Measurements from ENCODE around the gene NCOA6.
"Not testable (repeated sequence)": the region's sequence is repeated elsewhere in the genome, so short reads cannot be mapped to it uniquely, and the experiment has no call there.

Gene NCOA6

DNA sequence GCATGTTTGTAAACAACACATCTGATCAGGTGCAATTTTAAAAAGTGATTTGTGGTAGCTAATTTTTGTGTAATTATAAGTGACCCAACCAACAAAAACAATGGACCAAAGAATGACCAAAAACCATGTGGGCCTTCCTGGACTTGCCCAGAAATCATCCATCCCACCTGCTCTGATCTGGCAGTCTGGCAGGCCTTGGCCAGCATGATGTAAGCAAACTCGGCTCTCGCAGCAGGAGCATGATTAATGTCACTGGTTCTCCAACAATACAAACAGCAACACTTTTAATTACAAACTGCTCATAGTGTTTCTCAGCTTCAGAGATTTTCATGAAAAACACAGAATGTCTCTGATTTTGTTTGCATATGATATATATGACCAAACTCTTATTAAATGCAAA, 105.2 kb downstream of the NCOA6 start:
- DNase-seq (ENCODE audit: low spot score): no peak
- H3K9me3 ChIP-seq (replicated peaks in 1 of 2; ENCODE audit: control insufficient read depth in 2 of 2, insufficient read depth in 1 of 2, low read depth in 1 of 2, low read length in 2 of 2): no peaks in the 10 kb centered on the region
- H3K27me3 ChIP-seq (ENCODE audit: control insufficient read depth in 3 of 3, insufficient read depth in 3 of 3, low read depth in 1 of 3, low read length in 3 of 3): no peaks in the 10 kb centered on the region
- H3K4ac ChIP-seq (ENCODE audit: low read length): no peak overlapping the region
- no peak overlapping the region for H3K27ac ChIP-seq (replicated peaks; ENCODE audit: low read length)
- H2BK5ac ChIP-seq (ENCODE audit: low read length): no peak overlapping the region
- H2AFZ ChIP-seq (ENCODE audit: low read length): no peak overlapping the region
- H2BK12ac ChIP-seq (ENCODE audit: low read length): no peak overlapping the region
- no CpG with 5 or more reads among the region's 2 CpGs for WGBS, 2 donors (ENCODE audit: extremely low coverage in 2 of 2, insufficient read length in 2 of 2, insufficient replicate concordance in 1 of 2)
- no peak overlapping the region for H3K4me3 ChIP-seq (ENCODE audit: low read length in 2 of 2)
- no peaks in the 10 kb centered on the region for H3K79me1 ChIP-seq (ENCODE audit: low read depth, low read length)
- no peak overlapping the region for H3K18ac ChIP-seq (ENCODE audit: low read length)
- no peak overlapping the region for H3K4me2 ChIP-seq (ENCODE audit: insufficient read depth, low read length, poor library complexity, severe bottlenecking)
- H3K14ac ChIP-seq (ENCODE audit: low read length): no peak overlapping the region
- H3K36me3 ChIP-seq (replicated peaks in 1 of 2; ENCODE audit: control insufficient read depth in 2 of 2, insufficient read depth in 2 of 2, low read length in 2 of 2): peaks cover 20 to 88% of the 10 kb centered on the region in 2 donors
- H3K4me1 ChIP-seq (ENCODE audit: control insufficient read depth in 2 of 2, insufficient read depth in 1 of 2, low read depth in 1 of 2, low read length in 2 of 2): no peaks in the 10 kb centered on the region
- H4K8ac ChIP-seq (ENCODE audit: low read depth, low read length): no peak overlapping the region
- no peak overlapping the region for H3K9ac ChIP-seq (ENCODE audit: low read depth, low read length, poor library complexity)
- H2BK15ac ChIP-seq (ENCODE audit: low read length): no peak overlapping the region
- no peak overlapping the region for H4K91ac ChIP-seq (ENCODE audit: low read depth, low read length, poor library complexity)
- H2AK5ac ChIP-seq (ENCODE audit: low read depth, low read length): no peak overlapping the region
- no peak overlapping the region for H3K23ac ChIP-seq (ENCODE audit: low read depth, low read length, poor library complexity)
- H2BK120ac ChIP-seq (ENCODE audit: low read depth, low read length): no peak overlapping the region

DNA sequence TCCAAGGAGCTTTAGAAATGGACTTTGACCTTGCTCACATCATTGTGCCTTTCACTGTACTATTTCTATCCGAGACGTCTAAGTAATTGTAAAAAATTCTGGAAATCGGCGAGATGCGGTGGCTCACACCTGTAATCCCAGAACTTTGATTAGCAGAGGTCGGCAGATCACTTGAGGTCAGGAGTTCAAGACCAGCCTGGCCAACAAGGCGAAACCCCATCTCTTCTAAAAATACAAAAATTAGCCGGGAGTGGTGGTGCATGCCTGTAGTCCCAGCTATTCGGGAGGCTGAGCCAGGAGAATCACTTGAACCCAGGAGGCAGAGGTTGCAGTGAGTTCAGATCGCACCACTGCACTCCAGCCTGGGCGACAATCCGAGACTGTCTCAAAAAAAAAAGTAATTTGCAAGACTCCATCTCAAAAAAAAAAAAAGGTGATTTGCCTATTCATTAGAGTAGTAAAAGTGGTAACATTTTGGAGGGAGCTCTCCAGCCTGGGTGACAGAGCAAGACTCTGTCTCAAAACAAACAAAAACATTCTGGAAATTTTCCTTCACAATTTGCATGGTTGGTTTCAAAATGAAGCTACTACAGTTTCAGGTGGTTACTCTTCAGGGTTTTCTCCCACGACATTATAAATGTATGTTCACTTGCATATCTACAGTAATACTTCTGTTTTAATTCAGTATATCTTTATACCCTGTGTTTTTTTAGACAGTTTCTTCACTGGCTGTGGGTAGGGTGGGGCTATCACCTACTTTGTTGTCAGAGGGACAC, 106.0 kb downstream of the NCOA6 start:
- H2AK5ac ChIP-seq (ENCODE audit: low read depth, low read length); H4K8ac ChIP-seq (ENCODE audit: low read depth, low read length): not testable (repeated sequence)

DNA sequence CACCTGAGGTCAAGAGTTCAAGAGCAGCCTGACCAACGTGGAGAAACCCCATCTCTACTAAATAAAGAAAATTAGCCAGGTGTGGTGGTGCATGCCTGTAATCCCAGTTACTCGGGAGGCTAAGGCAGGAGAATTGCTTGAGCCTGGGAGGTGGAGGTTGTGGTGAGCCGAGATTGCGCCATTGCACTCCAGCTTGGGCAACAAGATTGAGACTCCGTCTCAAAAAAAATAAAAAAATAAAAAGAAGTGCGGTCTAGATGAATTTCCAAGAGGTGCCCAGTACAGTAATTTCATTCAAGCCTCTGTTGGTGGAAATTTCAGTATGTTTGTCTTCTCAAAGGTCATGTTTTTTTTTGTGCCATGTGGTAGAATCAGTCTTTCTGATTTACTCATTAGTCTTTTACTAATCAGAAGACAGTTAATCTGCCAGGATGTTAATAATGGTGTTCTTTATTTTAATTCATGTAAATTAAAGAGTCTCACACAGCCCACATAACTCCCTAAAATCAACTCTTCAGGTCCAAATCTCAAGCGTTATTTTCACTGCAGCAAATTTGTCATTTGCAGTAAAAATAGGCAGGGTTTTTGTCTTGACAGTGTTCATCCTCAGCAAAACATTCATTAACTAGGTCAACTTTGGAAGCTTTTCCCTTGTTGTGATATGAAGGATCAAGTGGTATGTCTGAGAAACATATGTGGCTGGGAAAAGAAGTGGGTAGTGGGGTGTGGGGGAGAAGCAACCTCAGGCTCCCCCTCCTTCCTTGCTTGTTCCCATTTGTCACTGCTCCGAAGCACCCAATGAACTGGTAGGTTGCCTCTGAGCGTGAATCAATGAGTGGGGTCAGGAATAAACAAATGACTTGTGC, 108.0 kb downstream of the NCOA6 start:
- H3K36me3 ChIP-seq (replicated peaks in 1 of 2; ENCODE audit: control insufficient read depth in 2 of 2, insufficient read depth in 2 of 2, low read length in 2 of 2): peaks cover 15 to 89% of the 10 kb centered on the region in 2 donors
- H2BK15ac ChIP-seq (ENCODE audit: low read length): no peak overlapping the region
- H3K18ac ChIP-seq (ENCODE audit: low read length): no peak overlapping the region
- H3K27ac ChIP-seq (replicated peaks; ENCODE audit: low read length): no peak overlapping the region
- no peak overlapping the region for H3K23ac ChIP-seq (ENCODE audit: low read depth, low read length, poor library complexity)
- H3K4ac ChIP-seq (ENCODE audit: low read length): no peak overlapping the region
- no peak overlapping the region for H2BK5ac ChIP-seq (ENCODE audit: low read length)
- H3K4me3 ChIP-seq (ENCODE audit: low read length in 2 of 2): no peak overlapping the region
- no CpG with 5 or more reads among the region's 9 CpGs for WGBS, 2 donors (ENCODE audit: extremely low coverage in 2 of 2, insufficient read length in 2 of 2, insufficient replicate concordance in 1 of 2)
- no peak overlapping the region for H4K8ac ChIP-seq (ENCODE audit: low read depth, low read length)
- no peak for DNase-seq (ENCODE audit: low spot score)
- H3K27me3 ChIP-seq (ENCODE audit: control insufficient read depth in 3 of 3, insufficient read depth in 3 of 3, low read depth in 1 of 3, low read length in 3 of 3): no peaks in the 10 kb centered on the region
- no peaks in the 10 kb centered on the region for H3K79me1 ChIP-seq (ENCODE audit: low read depth, low read length)
- no peak overlapping the region for H2AFZ ChIP-seq (ENCODE audit: low read length)
- H3K14ac ChIP-seq (ENCODE audit: low read length): no peak overlapping the region
- H2BK120ac ChIP-seq (ENCODE audit: low read depth, low read length): no peak overlapping the region
- H3K9me3 ChIP-seq (replicated peaks in 1 of 2; ENCODE audit: control insufficient read depth in 2 of 2, insufficient read depth in 1 of 2, low read depth in 1 of 2, low read length in 2 of 2): peaks cover 0 to 2% of the 10 kb centered on the region in 2 donors
- no peak overlapping the region for H4K91ac ChIP-seq (ENCODE audit: low read depth, low read length, poor library complexity)
- no peak overlapping the region for H2BK12ac ChIP-seq (ENCODE audit: low read length)
- H3K4me1 ChIP-seq (ENCODE audit: control insufficient read depth in 2 of 2, insufficient read depth in 1 of 2, low read depth in 1 of 2, low read length in 2 of 2): no peaks in the 10 kb centered on the region
- no peak overlapping the region for H3K9ac ChIP-seq (ENCODE audit: low read depth, low read length, poor library complexity)
- H2AK5ac ChIP-seq (ENCODE audit: low read depth, low read length): no peak overlapping the region
- no peak overlapping the region for H3K4me2 ChIP-seq (ENCODE audit: insufficient read depth, low read length, poor library complexity, severe bottlenecking)

More for the DNA sequence above, 106.0 kb downstream of the NCOA6 start:
- H2BK5ac ChIP-seq (ENCODE audit: low read length); H4K91ac ChIP-seq (ENCODE audit: low read depth, low read length, poor library complexity); H2AFZ ChIP-seq (ENCODE audit: low read length); H3K4me3 ChIP-seq (ENCODE audit: low read length in 2 of 2); H3K18ac ChIP-seq (ENCODE audit: low read length); DNase-seq (ENCODE audit: low spot score); H3K27me3 ChIP-seq (ENCODE audit: control insufficient read depth in 3 of 3, insufficient read depth in 3 of 3, low read depth in 1 of 3, low read length in 3 of 3); H3K9ac ChIP-seq (ENCODE audit: low read depth, low read length, poor library complexity); H3K9me3 ChIP-seq (replicated peaks in 1 of 2; ENCODE audit: control insufficient read depth in 2 of 2, insufficient read depth in 1 of 2, low read depth in 1 of 2, low read length in 2 of 2); H3K14ac ChIP-seq (ENCODE audit: low read length); H2BK12ac ChIP-seq (ENCODE audit: low read length); H2BK120ac ChIP-seq (ENCODE audit: low read depth, low read length); H3K79me1 ChIP-seq (ENCODE audit: low read depth, low read length); H3K23ac ChIP-seq (ENCODE audit: low read depth, low read length, poor library complexity); H3K4me1 ChIP-seq (ENCODE audit: control insufficient read depth in 2 of 2, insufficient read depth in 1 of 2, low read depth in 1 of 2, low read length in 2 of 2); H3K4me2 ChIP-seq (ENCODE audit: insufficient read depth, low read length, poor library complexity, severe bottlenecking); H3K27ac ChIP-seq (replicated peaks; ENCODE audit: low read length); H3K4ac ChIP-seq (ENCODE audit: low read length); H2BK15ac ChIP-seq (ENCODE audit: low read length): not testable (repeated sequence)
- H3K36me3 ChIP-seq (replicated peaks in 1 of 2; ENCODE audit: control insufficient read depth in 2 of 2, insufficient read depth in 2 of 2, low read length in 2 of 2): peaks cover 19 to 91% of the 10 kb centered on the region in 2 donors
- no CpG with 5 or more reads among the region's 13 CpGs for WGBS, 2 donors (ENCODE audit: extremely low coverage in 2 of 2, insufficient read length in 2 of 2, insufficient replicate concordance in 1 of 2)

DNA sequence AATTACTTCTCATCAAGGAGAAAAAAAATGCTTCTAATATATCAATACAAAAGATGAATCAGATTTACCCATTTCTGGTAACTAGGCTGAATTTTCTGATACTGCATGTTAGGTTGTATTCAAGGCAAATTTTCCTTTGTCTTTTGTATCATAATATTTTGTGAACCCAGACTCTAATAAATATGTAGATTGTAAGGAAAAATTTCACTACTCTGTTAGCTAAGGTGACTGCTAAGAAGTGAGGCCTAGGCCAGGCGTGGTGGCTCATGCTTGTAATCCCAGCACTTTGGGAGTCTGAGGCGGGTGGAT, 108.6 kb downstream of the NCOA6 start:
- Histone ChIP-seq H3K9ac (ENCODE audit: low read depth, low read length, poor library complexity) (no peak overlapping the region), H2BK12ac (ENCODE audit: low read length) (no peak overlapping the region), H2AK5ac (ENCODE audit: low read depth, low read length) (no peak overlapping the region), H3K27me3 (ENCODE audit: control insufficient read depth in 3 of 3, insufficient read depth in 3 of 3, low read depth in 1 of 3, low read length in 3 of 3) (peaks cover 0 to under 1% (median 0%) of the 10 kb centered on the region in 3 experiments), H3K9me3 (replicated peaks in 1 of 2; ENCODE audit: control insufficient read depth in 2 of 2, insufficient read depth in 1 of 2, low read depth in 1 of 2, low read length in 2 of 2) (peaks cover 0 to 2% of the 10 kb centered on the region in 2 donors), H2BK15ac (ENCODE audit: low read length) (no peak overlapping the region), H4K91ac (ENCODE audit: low read depth, low read length, poor library complexity) (no peak overlapping the region), H3K18ac (ENCODE audit: low read length) (no peak overlapping the region), H3K14ac (ENCODE audit: low read length) (no peak overlapping the region), H3K4me3 (ENCODE audit: low read length in 2 of 2) (no peak overlapping the region), H4K8ac (ENCODE audit: low read depth, low read length) (no peak overlapping the region), H3K27ac (replicated peaks; ENCODE audit: low read length) (no peak overlapping the region), H2AFZ (ENCODE audit: low read length) (no peak overlapping the region), H3K36me3 (replicated peaks in 1 of 2; ENCODE audit: control insufficient read depth in 2 of 2, insufficient read depth in 2 of 2, low read length in 2 of 2) (peaks cover 15 to 88% of the 10 kb centered on the region in 2 donors), H3K79me1 (ENCODE audit: low read depth, low read length) (no peaks in the 10 kb centered on the region), H3K4me1 (ENCODE audit: control insufficient read depth in 2 of 2, insufficient read depth in 1 of 2, low read depth in 1 of 2, low read length in 2 of 2) (no peaks in the 10 kb centered on the region), H3K4me2 (ENCODE audit: insufficient read depth, low read length, poor library complexity, severe bottlenecking) (no peak overlapping the region), H2BK120ac (ENCODE audit: low read depth, low read length) (no peak overlapping the region), H3K23ac (ENCODE audit: low read depth, low read length, poor library complexity) (no peak overlapping the region), H2BK5ac (ENCODE audit: low read length) (no peak overlapping the region), H3K4ac (ENCODE audit: low read length) (no peak overlapping the region)
- WGBS, 2 donors (ENCODE audit: extremely low coverage in 2 of 2, insufficient read length in 2 of 2, insufficient replicate concordance in 1 of 2): no CpG with 5 or more reads among the region's 2 CpGs
- no peak for DNase-seq (ENCODE audit: low spot score)
